Measurements from ENCODE around the gene GHR. TPM values are rescaled to one million over a fixed set of nuclear protein-coding genes. Genes with fewer than 3 reads are reported as not detected.

Gene GHR
- total RNA-seq, 1 experiment from 2014 or later = 0.05 TPM

- Histone ChIP-seq H3K9me3 (ENCODE audit: control insufficient read depth, insufficient read depth, low read depth, low read length) (no peaks in the 10 kb centered on the region), H3K36me3 (ENCODE audit: control insufficient read depth, insufficient read depth, low read length) (no peaks in the 10 kb centered on the region), H3K27ac (ENCODE audit: low read length) (no peak overlapping the region), H3K4me1 (ENCODE audit: control insufficient read depth, insufficient read depth, low read length) (no peaks in the 10 kb centered on the region), H3K4me3 (ENCODE audit: low read depth in 2 of 2, low read length in 2 of 2) (no peak overlapping the region), H3K27me3 (ENCODE audit: control insufficient read depth, insufficient read depth, low read length) (peaks cover 3% of the 10 kb centered on the region; the same call in 1 of the 2 replicates)
- POLR2A ChIA-PET = no interaction called here
- ATAC-seq = no peak
- BruUV-seq (replicated peaks) = no TSS peak
- TF ChIP-seq REST (IDR thresholded peaks at IDR 0.05; ENCODE audit: insufficient read depth in 1 of 2, low read depth in 2 of 2, low read length in 1 of 2) = no peak
- no peak for TF ChIP-seq CTCF (IDR thresholded peaks at IDR 0.05)
- TF ChIP-seq POLR2AphosphoS5 (IDR thresholded peaks at IDR 0.05; ENCODE audit: low read depth, low read length) = no peak
- no peak for TF ChIP-seq TCF7L2 (IDR thresholded peaks at IDR 0.05; ENCODE audit: low read depth, low read length)
- intact Hi-C loops (cut with micrococcal nuclease; ENCODE audit: unreplicated experiment) = no loop called here
- CTCF ChIA-PET = no interaction called here
- in situ Hi-C loops (cut with HindIII; ENCODE audit: low pct_unique_long_range_greater_than_20kb, low sequenced_read_pairs) = no loop called here
- no peak for DNase-seq (ENCODE audit: low read depth, low spot score)
These were observed 175.9 kb downstream of the GHR start for GRCh38 chr5:42599106-42599505.

- Histone ChIP-seq H3K27ac (ENCODE audit: low read length) (no peak overlapping the region), H3K27me3 (ENCODE audit: control insufficient read depth, insufficient read depth, low read length) (peaks cover 4% of the 10 kb centered on the region; the same call in 1 of the 2 replicates), H3K36me3 (ENCODE audit: control insufficient read depth, insufficient read depth, low read length) (no peaks in the 10 kb centered on the region), H3K4me3 (ENCODE audit: low read depth in 2 of 2, low read length in 2 of 2) (no peak overlapping the region), H3K4me1 (ENCODE audit: control insufficient read depth, insufficient read depth, low read length) (no peaks in the 10 kb centered on the region), H3K9me3 (ENCODE audit: control insufficient read depth, insufficient read depth, low read depth, low read length) (no peaks in the 10 kb centered on the region)
- CTCF ChIA-PET = no interaction called here
- ATAC-seq (no peak), DNase-seq (ENCODE audit: low read depth, low spot score) (no peak)
- no TSS peak for BruUV-seq (replicated peaks)
- POLR2A ChIA-PET = no interaction called here
- in situ Hi-C loops (cut with HindIII; ENCODE audit: low pct_unique_long_range_greater_than_20kb, low sequenced_read_pairs) (no loop called here), intact Hi-C loops (cut with micrococcal nuclease; ENCODE audit: unreplicated experiment) (no loop called here)
- TF ChIP-seq POLR2AphosphoS5 (IDR thresholded peaks at IDR 0.05; ENCODE audit: low read depth, low read length) = no peak
- no peak for TF ChIP-seq TCF7L2 (IDR thresholded peaks at IDR 0.05; ENCODE audit: low read depth, low read length)
- TF ChIP-seq SIN3A (IDR thresholded peaks at IDR 0.05; ENCODE audit: borderline replicate concordance, insufficient read depth, low read depth, low read length) = no peak
- no peak for TF ChIP-seq CTCF (IDR thresholded peaks at IDR 0.05)
- TF ChIP-seq REST (IDR thresholded peaks at IDR 0.05; ENCODE audit: insufficient read depth in 1 of 2, low read depth in 2 of 2, low read length in 1 of 2) = no peak
These were observed 177.2 kb downstream of the GHR start for GRCh38 chr5:42600441-42600840.

All from Panc1 (cell line).